ENCODE results near the gene CYP4F11. TPM values are rescaled to one million over a fixed set of nuclear protein-coding genes. Genes with fewer than 3 reads are reported as not detected.

CYP4F11 gene
- total and polyA plus RNA-seq, 2 experiments from 2014 or later, result not detected

GRCh38 chr19:15902254-15902653 is 32.1 kb downstream of the CYP4F11 start:
- ATAC-seq, result no peak
- Histone ChIP-seq H3F3A (replicated peaks; ENCODE audit: low read depth) (no peaks in the 10 kb centered on the region), H3K27me3 (ENCODE audit: insufficient read depth) (no peaks in the 10 kb centered on the region), H3K79me2 (replicated peaks; ENCODE audit: insufficient read depth) (no peaks in the 10 kb centered on the region), H3K9me2 (ENCODE audit: insufficient read depth) (no peaks in the 10 kb centered on the region), H4K20me1 (replicated peaks; ENCODE audit: insufficient read depth) (no peaks in the 10 kb centered on the region), H3K4me3 (no peak overlapping the region), H2AFZ (no peak overlapping the region), H3K36me3 (ENCODE audit: insufficient read depth) (peaks cover 6% of the 10 kb centered on the region; the same call in 1 of the 2 replicates), H3K27ac (ENCODE audit: low read depth) (no peak overlapping the region), H3K4me2 (no peak overlapping the region), H3K4me1 (ENCODE audit: insufficient read depth) (no peaks in the 10 kb centered on the region)
- H3K27ac Mint-ChIP-seq, result no peak overlapping the region
- no peak for DNase-seq (ENCODE audit: low spot score)
- H3K4me3 Mint-ChIP-seq, result no peak overlapping the region
- H3K9me3 Mint-ChIP-seq, result peaks cover 92% of the 10 kb centered on the region
- peaks cover 4% of the 10 kb centered on the region for H3K27me3 Mint-ChIP-seq (ENCODE audit: insufficient read depth, low read depth, poor library complexity)
- H3K36me3 Mint-ChIP-seq (ENCODE audit: low read depth), result peaks cover 38% of the 10 kb centered on the region
- TF ChIP-seq NANOG (IDR thresholded peaks at IDR 0.05; ENCODE audit: borderline replicate concordance), result no peak
- TF ChIP-seq CTCF (conservative IDR thresholded peaks at IDR 0.05; ENCODE audit: low read depth in 2 of 2), result no peak
- no peak for TF ChIP-seq POLR2AphosphoS5 (IDR thresholded peaks at IDR 0.05; ENCODE audit: low read depth)
- no peak for TF ChIP-seq ZNF114 (CRISPR knock-in tag; IDR thresholded peaks at IDR 0.05)
- TF ChIP-seq EZH2 (IDR thresholded peaks at IDR 0.05; ENCODE audit: low read depth, unreplicated experiment), result no peak
- TF ChIP-seq ETS1 (IDR thresholded peaks at IDR 0.05), result no peak
- no peak for TF ChIP-seq ZNF331 (CRISPR knock-in tag; IDR thresholded peaks at IDR 0.05; ENCODE audit: low read depth)
- no peak for TF ChIP-seq STAT1 (IDR thresholded peaks at IDR 0.05; ENCODE audit: unreplicated experiment)
- no peak for TF ChIP-seq ZNF462 (CRISPR knock-in tag; IDR thresholded peaks at IDR 0.05)
- TF ChIP-seq JUNB (IDR thresholded peaks at IDR 0.05; ENCODE audit: unreplicated experiment), result no peak
- no peak for TF ChIP-seq EZH2phosphoT487 (IDR thresholded peaks at IDR 0.05; ENCODE audit: unreplicated experiment)
- no peak for TF ChIP-seq CREB1 (CRISPR knock-in tag; IDR thresholded peaks at IDR 0.05; ENCODE audit: low read depth)
- TF ChIP-seq REST (IDR thresholded peaks at IDR 0.05; ENCODE audit: unreplicated experiment), result no peak
- no peaks in the 10 kb centered on the region for H3K4me1 Mint-ChIP-seq

Measured in GM23338 (cell line).